Osteoblast (primary cell): ENCODE data around the gene PID1. TPM values are rescaled to one million over a fixed set of nuclear protein-coding genes. Genes with fewer than 3 reads are reported as not detected.

Experiments used
- DNase-seq: peaks from one replicate; pipeline ENCODE4 v3.0.0; 2011; ENCODE audit warnings: low spot score, mixed read lengths; ENCODE audit not compliant: insufficient read length; ENCODE audit errors: missing footprints
- H2AFZ ChIP-seq: 2 replicates; pipeline ENCODE4 v1.6.0; 2011; ENCODE audit warnings: mild to moderate bottlenecking, low read length
- H3K27ac ChIP-seq: 2 replicates; pipeline ENCODE4 v1.5.1; 2011; ENCODE audit warnings: mild to moderate bottlenecking, low read depth, low read length, moderate library complexity
- H3K27me3 ChIP-seq: 2 replicates; pipeline ENCODE4 v1.6.0; 2012; ENCODE audit warnings: mild to moderate bottlenecking, control low read depth, inconsistent platforms, low read length, moderate library complexity; ENCODE audit not compliant: insufficient read depth
- H3K36me3 ChIP-seq: 2 replicates; pipeline ENCODE4 v1.5.1; 2011; ENCODE audit warnings: mild to moderate bottlenecking, low read length, control low read depth, moderate library complexity; ENCODE audit not compliant: insufficient read depth
- H3K4me1 ChIP-seq: 2 replicates; pipeline ENCODE4 v1.5.1; 2011; ENCODE audit warnings: mild to moderate bottlenecking, low read length, control low read depth, moderate library complexity; ENCODE audit not compliant: insufficient read depth
- H3K4me2 ChIP-seq: 2 replicates; pipeline ENCODE4 v1.6.0; 2011; ENCODE audit warnings: mild to moderate bottlenecking, low read length; ENCODE audit not compliant: insufficient read depth
- H3K4me3 ChIP-seq: fragments of 200-600 bp; sonication (generic); 3 replicates; pipeline ENCODE4 v1.5.1; 2012; ENCODE audit warnings: mild to moderate bottlenecking, low read length, inconsistent platforms; ENCODE audit not compliant: insufficient read depth
- H3K79me2 ChIP-seq: 2 replicates; pipeline ENCODE4 v1.6.0; 2012; ENCODE audit warnings: mild to moderate bottlenecking, low read length, control low read depth, inconsistent platforms; ENCODE audit not compliant: insufficient read depth
- H3K9me3 ChIP-seq: 2 replicates; pipeline ENCODE4 v1.5.1; 2011; ENCODE audit warnings: low read depth, low read length, control low read depth
- H4K20me1 ChIP-seq: 2 replicates; pipeline ENCODE4 v1.6.0; 2012; ENCODE audit warnings: mild to moderate bottlenecking, low read length, control low read depth; ENCODE audit not compliant: insufficient read depth
- total RNA-seq: library from RNA; depleted of rRNA; stranded (reverse); fragments of >200 nt; gene quantifications from 2 replicates; pipeline ENCODE4 v1.2.3, GENCODE V29; 2012
- TF ChIP-seq, protein P1 (sequence below): IDR thresholded peaks from 2 replicates; pipeline ENCODE4 v1.5.1; 2011; ENCODE audit warnings: mild to moderate bottlenecking, low read depth, low read length, moderate library complexity; ENCODE audit errors: extremely low read depth

The PID1 gene
- total RNA-seq, 1 donor: 9.8 TPM

DNA sequence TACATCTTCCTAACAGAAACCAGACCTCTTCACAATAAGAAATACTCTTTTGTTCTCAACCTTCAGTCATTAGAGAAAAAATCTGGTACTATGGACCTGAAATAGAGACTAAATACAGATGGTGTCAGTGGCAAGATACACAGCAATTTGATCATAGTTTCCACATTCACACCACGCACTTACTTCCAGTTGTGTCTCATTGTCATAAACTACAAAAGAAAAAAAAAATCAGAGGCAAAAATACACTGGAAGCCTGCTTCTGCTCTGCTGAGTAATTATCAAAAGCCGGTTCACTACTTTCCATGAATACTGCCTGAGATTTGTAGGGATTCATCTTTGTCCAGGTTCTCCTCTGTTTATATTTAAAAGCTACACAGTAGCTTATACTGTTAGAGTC lies 182.6 kb downstream of the PID1 start:
- H4K20me1 ChIP-seq: no peaks in the 10 kb centered on the region
- H3K4me2 ChIP-seq: no peak overlapping the region
- no peaks in the 10 kb centered on the region for H3K9me3 ChIP-seq
- no peak overlapping the region for H3K4me3 ChIP-seq
- TF ChIP-seq, protein P1, sequence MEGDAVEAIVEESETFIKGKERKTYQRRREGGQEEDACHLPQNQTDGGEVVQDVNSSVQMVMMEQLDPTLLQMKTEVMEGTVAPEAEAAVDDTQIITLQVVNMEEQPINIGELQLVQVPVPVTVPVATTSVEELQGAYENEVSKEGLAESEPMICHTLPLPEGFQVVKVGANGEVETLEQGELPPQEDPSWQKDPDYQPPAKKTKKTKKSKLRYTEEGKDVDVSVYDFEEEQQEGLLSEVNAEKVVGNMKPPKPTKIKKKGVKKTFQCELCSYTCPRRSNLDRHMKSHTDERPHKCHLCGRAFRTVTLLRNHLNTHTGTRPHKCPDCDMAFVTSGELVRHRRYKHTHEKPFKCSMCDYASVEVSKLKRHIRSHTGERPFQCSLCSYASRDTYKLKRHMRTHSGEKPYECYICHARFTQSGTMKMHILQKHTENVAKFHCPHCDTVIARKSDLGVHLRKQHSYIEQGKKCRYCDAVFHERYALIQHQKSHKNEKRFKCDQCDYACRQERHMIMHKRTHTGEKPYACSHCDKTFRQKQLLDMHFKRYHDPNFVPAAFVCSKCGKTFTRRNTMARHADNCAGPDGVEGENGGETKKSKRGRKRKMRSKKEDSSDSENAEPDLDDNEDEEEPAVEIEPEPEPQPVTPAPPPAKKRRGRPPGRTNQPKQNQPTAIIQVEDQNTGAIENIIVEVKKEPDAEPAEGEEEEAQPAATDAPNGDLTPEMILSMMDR: no peak
- H2AFZ ChIP-seq: no peak overlapping the region
- no peak for DNase-seq
- H3K36me3 ChIP-seq: no peaks in the 10 kb centered on the region
- no peaks in the 10 kb centered on the region for H3K4me1 ChIP-seq
- H3K27me3 ChIP-seq: no peaks in the 10 kb centered on the region
- H3K27ac ChIP-seq: no peak overlapping the region
- no peaks in the 10 kb centered on the region for H3K79me2 ChIP-seq

DNA sequence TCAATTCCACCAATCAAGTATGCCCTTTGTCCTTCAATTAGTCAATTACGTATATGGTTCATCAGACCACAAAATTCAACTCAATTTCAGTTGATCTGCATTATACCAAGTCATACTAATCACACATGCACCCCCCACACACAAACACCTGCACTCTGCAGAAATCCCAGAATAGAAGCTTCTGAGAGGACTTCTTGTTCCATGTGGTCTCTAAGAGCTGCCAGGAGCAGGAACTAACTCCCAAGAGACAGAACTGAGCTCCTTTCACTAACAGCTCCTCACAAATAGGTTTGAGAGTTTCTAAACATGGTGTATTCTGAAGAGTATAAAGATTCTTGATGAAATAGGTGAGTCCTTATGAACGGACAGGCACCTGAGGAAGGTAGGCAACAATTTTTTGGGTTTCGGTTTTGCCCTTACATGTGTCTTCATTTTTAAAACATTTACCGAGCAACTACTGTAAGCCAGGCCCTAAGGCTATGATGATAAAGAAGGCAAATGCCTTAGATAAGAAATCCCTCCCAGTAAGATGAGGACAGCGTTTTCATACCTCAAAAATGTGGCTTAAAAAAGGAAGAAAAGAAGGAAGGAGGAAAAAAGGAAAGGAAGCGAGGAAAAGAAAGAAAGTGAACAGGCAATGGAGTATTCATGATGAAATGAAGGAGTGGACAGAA lies 183.1 kb downstream of the PID1 start:
- no peaks in the 10 kb centered on the region for H3K36me3 ChIP-seq
- no peaks in the 10 kb centered on the region for H3K9me3 ChIP-seq
- H3K27ac ChIP-seq: no peak overlapping the region
- H3K4me3 ChIP-seq: no peak overlapping the region
- no peak for DNase-seq
- H4K20me1 ChIP-seq: no peaks in the 10 kb centered on the region
- no peaks in the 10 kb centered on the region for H3K79me2 ChIP-seq
- TF ChIP-seq, protein P1: no peak
- H3K4me2 ChIP-seq: no peak overlapping the region
- H3K27me3 ChIP-seq: no peaks in the 10 kb centered on the region
- no peaks in the 10 kb centered on the region for H3K4me1 ChIP-seq
- no peak overlapping the region for H2AFZ ChIP-seq

DNA sequence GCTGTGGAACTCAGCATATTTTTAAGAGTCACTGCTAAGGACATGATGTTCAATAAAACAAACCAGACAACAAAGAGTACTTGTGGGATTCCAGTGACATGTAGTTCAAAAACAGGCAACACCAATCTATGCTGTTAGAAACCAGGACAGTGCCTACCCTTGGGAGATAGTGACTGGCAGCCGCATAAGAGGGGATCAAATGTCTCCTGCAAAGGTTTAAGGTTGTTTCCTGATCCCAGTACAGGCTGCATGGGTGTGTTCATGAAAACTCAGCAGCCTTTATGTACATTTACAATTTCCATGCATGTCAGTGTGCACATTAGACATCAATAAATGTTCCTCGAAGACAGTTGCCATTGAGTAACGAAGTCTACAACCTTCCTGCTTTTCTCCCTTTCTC lies 183.8 kb downstream of the PID1 start:
- Histone ChIP-seq H3K36me3 (no peaks in the 10 kb centered on the region), H4K20me1 (no peaks in the 10 kb centered on the region), H3K4me2 (no peak overlapping the region), H3K27me3 (no peaks in the 10 kb centered on the region), H3K9me3 (no peaks in the 10 kb centered on the region), H3K27ac (no peak overlapping the region), H3K4me1 (no peaks in the 10 kb centered on the region), H3K4me3 (no peak overlapping the region), H3K79me2 (no peaks in the 10 kb centered on the region), H2AFZ (no peak overlapping the region)
- TF ChIP-seq, protein P1: no peak
- DNase-seq: no peak

DNA sequence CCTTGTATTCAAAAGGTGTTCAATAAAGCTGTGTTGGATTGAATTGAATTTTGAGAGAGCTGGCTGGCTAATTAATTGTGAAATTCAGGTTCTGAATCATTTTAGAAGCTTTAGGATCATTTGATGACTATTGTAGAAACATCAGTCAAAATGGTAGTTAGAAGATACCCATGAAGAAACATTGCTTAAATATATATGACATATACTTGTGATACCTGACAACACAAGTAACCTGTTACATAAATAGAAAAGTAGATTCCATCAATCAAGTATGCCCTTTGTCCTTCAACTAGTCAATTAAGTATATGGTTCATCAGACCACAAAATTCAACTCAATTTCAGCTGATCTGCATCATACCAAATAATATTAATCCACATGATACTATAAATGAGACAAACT lies 185.6 kb downstream of the PID1 start:
- no peak for DNase-seq
- Histone ChIP-seq H3K4me2 (no peak overlapping the region), H3K36me3 (no peaks in the 10 kb centered on the region), H4K20me1 (no peaks in the 10 kb centered on the region), H3K79me2 (no peaks in the 10 kb centered on the region), H3K4me3 (no peak overlapping the region), H3K4me1 (no peaks in the 10 kb centered on the region), H3K27ac (no peak overlapping the region), H3K9me3 (no peaks in the 10 kb centered on the region), H3K27me3 (no peaks in the 10 kb centered on the region), H2AFZ (no peak overlapping the region)
- TF ChIP-seq, protein P1: no peak
